GM18508 (cell line): ENCODE data around the gene SLC46A2.

Experiments used
- ATAC-seq: cut with Tn5 transposase; IDR thresholded peaks from one replicate; pipeline ENCODE4 v1.9.1; 2021; ENCODE audit warnings: moderate number of reproducible peaks; ENCODE audit not compliant: insufficient read depth, unreplicated experiment

SLC46A2 gene

GRCh38 chr9:112861638-112862555 is 28.8 kb downstream of the SLC46A2 start:
- no peak for ATAC-seq

GRCh38 chr9:112861155-112861554 is 29.5 kb downstream of the SLC46A2 start:
- ATAC-seq: no peak

- ATAC-seq: no peak
Observed at GRCh38 chr9:112860451-112860850, 30.2 kb downstream of the SLC46A2 start.

- ATAC-seq: peak; percentile 45
Observed at GRCh38 chr9:112858625-112859147, 32.0 kb downstream of the SLC46A2 start.

- ATAC-seq: no peak
Observed at GRCh38 chr9:112858005-112858404, 32.7 kb downstream of the SLC46A2 start.

GRCh38 chr9:112856843-112857242 is 33.8 kb downstream of the SLC46A2 start:
- ATAC-seq: no peak

- ATAC-seq: no peak
Observed at GRCh38 chr9:112856200-112856599, 34.5 kb downstream of the SLC46A2 start.

GRCh38 chr9:112854657-112855056 is 36.0 kb downstream of the SLC46A2 start:
- no peak for ATAC-seq

- ATAC-seq: no peak
Observed at GRCh38 chr9:112853882-112854585, 36.6 kb downstream of the SLC46A2 start.

GRCh38 chr9:112852741-112853504 is 37.8 kb downstream of the SLC46A2 start:
- no peak for ATAC-seq

GRCh38 chr9:112850840-112851239 is 39.8 kb downstream of the SLC46A2 start:
- no peak for ATAC-seq

GRCh38 chr9:112849363-112849922 is 41.2 kb downstream of the SLC46A2 start:
- ATAC-seq: no peak

- ATAC-seq: no peak
Observed at GRCh38 chr9:112848316-112849151, 42.1 kb downstream of the SLC46A2 start.

- ATAC-seq: no peak
Observed at GRCh38 chr9:112846528-112847488, 43.9 kb downstream of the SLC46A2 start.

- peak; percentile 57 for ATAC-seq
Observed at GRCh38 chr9:112844771-112845542, 45.7 kb downstream of the SLC46A2 start.

GRCh38 chr9:112842555-112842954 is 48.1 kb downstream of the SLC46A2 start:
- no peak for ATAC-seq

GRCh38 chr9:112841261-112841660 is 49.4 kb downstream of the SLC46A2 start:
- ATAC-seq: no peak
